A549 (cell line): Measurements from ENCODE around the gene TPD52L1. TPM values are rescaled to one million over a fixed set of nuclear protein-coding genes. Genes with fewer than 3 reads are reported as not detected.

ENCODE experiments used
- ATAC-seq, 2 experiments: fragments of 200-7000 bp in 1 of 2; fragments of >200 bp in 1 of 2; cut with Nextera tagmentation in 1 of 2; cut with Tn5 transposase in 1 of 2; 3 replicates each; pipeline versions ENCODE4 v1.8.0 to v1.9.1; 2018 to 2020; ENCODE audit warnings: mild to moderate bottlenecking in 1 of 2, moderate library complexity in 1 of 2
- CTCF ChIA-PET: fragments of 300-600 bp; sonication (Branson Sonifier 250); formaldehyde crosslinking; extraction: SDS; loops from one replicate; lab custom pipeline; 2021; ENCODE audit warnings: antibody characterized with exemption, inconsistent platforms; lab: Yijun Ruan, JAX
- POLR2A ChIA-PET: fragments of 350-600 bp; formaldehyde crosslinking; extraction: SDS; loops from one replicate; lab custom pipeline; 2021; ENCODE audit warnings: antibody characterized with exemption, inconsistent platforms; lab: Yijun Ruan, JAX
- DNase-seq, 2 experiments: peaks; one replicate each; pipeline versions ENCODE4 v3.0.0 to v3.0.0-alpha.2; 2011 to 2016; ENCODE audit warnings: low read depth in 1 of 2, low spot score in 1 of 2
- FAIRE-seq: peaks from 2 replicates; lab custom pipeline; 2011; peaks lifted over from hg19 to GRCh38; lab: Jason Lieb, UNC
- H3K27ac ChIP-seq, 2 experiments: fragments of >200 bp; sonication (Bioruptor Twin); formaldehyde crosslinking; 3 replicates each; pipeline ENCODE4 v1.5.1; 2016 to 2017
- H3K4me1 ChIP-seq: fragments of >200 bp; sonication (Bioruptor Twin); formaldehyde crosslinking; 3 replicates; pipeline ENCODE4 v1.6.1; 2016
- H3K4me2 ChIP-seq: fragments of >200 bp; sonication (Bioruptor Twin); formaldehyde crosslinking; 3 replicates; pipeline ENCODE4 v1.6.1; 2016
- H3K4me3 ChIP-seq: fragments of >200 bp; sonication (Bioruptor Twin); formaldehyde crosslinking; 3 replicates; pipeline ENCODE4 v1.5.1; 2016
- H3K9me3 ChIP-seq: fragments of >200 bp; sonication (Bioruptor Twin); formaldehyde crosslinking; 3 replicates; pipeline ENCODE4 v1.6.1; 2016
- ATOH8 ChIP-seq: fragments of 250-450 bp; sonication (Bioruptor Pico); IDR thresholded peaks from 2 replicates; pipeline ENCODE4 v1.5.0; 2020; ENCODE audit warnings: low read depth, mild to moderate bottlenecking, moderate library complexity
- BCL3 ChIP-seq: fragments of >200 bp; sonication (Bioruptor Twin); formaldehyde crosslinking; IDR thresholded peaks from 3 replicates; pipeline ENCODE4 v1.6.1; 2016
- CBX8 ChIP-seq: fragments of 200-600 bp; sonication (generic); IDR thresholded peaks from 2 replicates; pipeline ENCODE4 v1.6.1; 2016
- CEBPB ChIP-seq, 2 experiments: fragments of >200 bp in 1 of 2; sonication (Bioruptor Twin) in 1 of 2; formaldehyde crosslinking in 1 of 2; IDR thresholded peaks; 2 replicates each; pipeline ENCODE4 v1.6.1; 2012 to 2016
- CHD2 ChIP-seq: fragments of 150-350 bp; IDR thresholded peaks from 2 replicates; pipeline ENCODE4 v1.6.1; 2014; ENCODE audit warnings: low read length; ENCODE audit not compliant: partially characterized antibody
- CTCF ChIP-seq: fragments of >200 bp; sonication (Bioruptor Twin); formaldehyde crosslinking; IDR thresholded peaks from 3 replicates; pipeline ENCODE4 v1.5.1; 2016
- E2F6 ChIP-seq: IDR thresholded peaks from 2 replicates; pipeline ENCODE4 v1.6.1; 2012; ENCODE audit warnings: low read depth, borderline replicate concordance
- EHF ChIP-seq: fragments of 250-450 bp; sonication (Bioruptor Pico); IDR thresholded peaks from 2 replicates; pipeline ENCODE4 v1.5.0; 2020; ENCODE audit warnings: mild to moderate bottlenecking
- EHMT2 ChIP-seq: fragments of 200-600 bp; sonication (generic); IDR thresholded peaks from 2 replicates; pipeline ENCODE4 v1.6.1; 2016; ENCODE audit warnings: antibody characterized with exemption, low read depth, mild to moderate bottlenecking, moderate library complexity
- ELK1 ChIP-seq: fragments of 150-350 bp; IDR thresholded peaks from 2 replicates; pipeline ENCODE4 v1.6.1; 2014; ENCODE audit warnings: low read depth, mild to moderate bottlenecking, low read length
- EP300 ChIP-seq, 2 experiments: fragments of >200 bp; sonication (Bioruptor Twin); formaldehyde crosslinking; IDR thresholded peaks; 2 replicates in 1 of 2; 3 replicates in 1 of 2; pipeline ENCODE4 v1.6.1; 2016 to 2017
- FOSL2 ChIP-seq, 2 experiments: fragments of 450-650 bp in 1 of 2; fragments of >200 bp in 1 of 2; sonication (Bioruptor Twin) in 1 of 2; formaldehyde crosslinking; IDR thresholded peaks; 2 replicates each; pipeline versions ENCODE4 v1.5.0 to v1.6.1; 2016 to 2020; ENCODE audit warnings: mild to moderate bottlenecking in 1 of 2, moderate library complexity in 1 of 2
- HES2 ChIP-seq: fragments of >200 bp; sonication (Bioruptor Twin); formaldehyde crosslinking; IDR thresholded peaks from 2 replicates; pipeline ENCODE4 v1.6.1; 2016
- HMGXB4 ChIP-seq: fragments of 250-450 bp; sonication (Bioruptor Pico); IDR thresholded peaks from 2 replicates; pipeline ENCODE4 v1.5.0; 2021; ENCODE audit warnings: mild to moderate bottlenecking, moderate library complexity, borderline replicate concordance
- HOXA7 ChIP-seq: fragments of 250-450 bp; sonication (Bioruptor Pico); IDR thresholded peaks from 2 replicates; pipeline ENCODE4 v1.5.0; 2020; ENCODE audit warnings: mild to moderate bottlenecking, moderate library complexity
- HOXB5 ChIP-seq: fragments of 250-450 bp; sonication (Bioruptor Pico); IDR thresholded peaks from 2 replicates; pipeline ENCODE4 v1.5.0; 2020; ENCODE audit warnings: mild to moderate bottlenecking, moderate library complexity
- JUN ChIP-seq, 2 experiments: fragments of >200 bp; sonication (Bioruptor Twin); formaldehyde crosslinking; IDR thresholded peaks; 2 replicates in 1 of 2; 3 replicates in 1 of 2; pipeline ENCODE4 v1.6.1; 2016 to 2017
- JUNB ChIP-seq: fragments of >200 bp; sonication (Bioruptor Twin); formaldehyde crosslinking; IDR thresholded peaks from 2 replicates; pipeline ENCODE4 v1.6.1; 2016
- KDM1A ChIP-seq: fragments of 200-600 bp; sonication (generic); IDR thresholded peaks from 2 replicates; pipeline ENCODE4 v1.6.1; 2016; ENCODE audit warnings: low read depth, mild to moderate bottlenecking
- KDM5A ChIP-seq: fragments of 200-600 bp; sonication (generic); IDR thresholded peaks from 2 replicates; pipeline ENCODE4 v1.6.1; 2016; ENCODE audit warnings: antibody characterized with exemption, mild to moderate bottlenecking
- MAZ ChIP-seq: fragments of 150-350 bp; IDR thresholded peaks from 2 replicates; pipeline ENCODE4 v1.6.1; 2014; ENCODE audit warnings: antibody characterized with exemption, low read depth, low read length, borderline replicate concordance
- NFE2L2 ChIP-seq: fragments of 150-350 bp; conservative IDR thresholded peaks from 2 replicates; pipeline ENCODE4 v1.6.1; 2014; ENCODE audit warnings: low read length
- NR3C1 ChIP-seq: fragments of >200 bp; sonication (Bioruptor Twin); formaldehyde crosslinking; IDR thresholded peaks from 3 replicates; pipeline ENCODE4 v1.6.1; 2017
- PHF8 ChIP-seq: fragments of 200-600 bp; sonication (generic); IDR thresholded peaks from 2 replicates; pipeline ENCODE4 v1.6.1; 2016; ENCODE audit warnings: low read depth, mild to moderate bottlenecking, antibody characterized with exemption, moderate library complexity, borderline replicate concordance
- RNF2 ChIP-seq: fragments of 200-600 bp; sonication (generic); IDR thresholded peaks from 2 replicates; pipeline ENCODE4 v1.6.1; 2016; ENCODE audit warnings: low read depth, mild to moderate bottlenecking, antibody characterized with exemption, moderate library complexity, borderline replicate concordance
- ZC3H11A ChIP-seq: fragments of 450-650 bp; IDR thresholded peaks from 2 replicates; pipeline ENCODE4 v1.6.1; 2014; ENCODE audit warnings: antibody characterized with exemption, mild to moderate bottlenecking
- WGBS: methylation state at CpG from one replicate; pipeline ENCODE4 v1.1.6; 2017; ENCODE audit errors: missing lambda C conversion rate; 5-methylcytosine and 5-hydroxymethylcytosine counted together
- polyA plus RNA-seq, 4 experiments: library from polyadenylated mRNA; depleted of rRNA in 3 of 4; stranded (reverse); fragments of >200 nt; fragmentation: RNase III in 1 of 4; extraction: RNeasy Plus Mini Kit Qiagen cat#74134 plus additional on column Dnase treatment in 1 of 4; gene quantifications; 2 replicates in 3 of 4; 3 replicates in 1 of 4; pipeline ENCODE4 v1.2.3, GENCODE V29; 2011 to 2017

The TPD52L1 gene
- polyA plus RNA-seq, 2 of the 4 experiments (the other 2 are of a cell fraction): 90.1 to 144 TPM

- TF ChIP-seq MAZ (no peak), NFE2L2 (no peak), KDM1A (no peak), CBX8 (no peak), KDM5A (no peak), JUNB (no peak), HOXB5 (no peak), EHF (no peak), E2F6 (no peak)
These were observed 157.5 kb downstream of the TPD52L1 start (continued) for GRCh38 chr6:125310994-125311649.

- TF ChIP-seq PHF8 (no peak), EHMT2 (no peak), FOSL2 (IDR thresholded peaks at IDR 0.05) (no peak), FOSL2 (CRISPR knock-in tag; IDR thresholded peaks at IDR 0.05) (no peak), NR3C1 (no peak), ZC3H11A (no peak), HMGXB4 (CRISPR knock-in tag) (no peak)
- DNase-seq (peak in 1 of 2 experiments; percentile 21), FAIRE-seq (no peak), ATAC-seq (no peak)
- Histone ChIP-seq H3K4me2 (peak overlapping the region; percentile 36), H3K4me3 (no peak overlapping the region), H3K27ac (no peak overlapping the region), H3K4me1 (peaks cover 23% of the 10 kb centered on the region), H3K9me3 (no peaks in the 10 kb centered on the region)
- WGBS: 35% methylated on average over 2 of the region's 2 CpGs
- CTCF ChIA-PET: interaction anchor here (0.6 to 11.4 kb wide), 9 partner anchors 8 to 1954 kb away, joined by 3 to 288 read pairs (median 3); partner anchors contain the start of gene RNF146
- POLR2A ChIA-PET: interaction anchor here (0.7 kb wide), 1 partner anchor 445 kb away, joined by 7 read pairs; no protein-coding TSS in a partner anchor
These were observed 158.9 kb downstream of the TPD52L1 start for GRCh38 chr6:125312478-125312877.

- POLR2A ChIA-PET: interaction anchor here (0.7 kb wide), 1 partner anchor 444 kb away, joined by 7 read pairs; no protein-coding TSS in a partner anchor
- Histone ChIP-seq H3K27ac (0 out of 6 replicates have a peak overlapping the region, but pooled peaks of 1 of the 2 experiments have one; percentile 31), H3K4me1 (peaks cover 19% of the 10 kb centered on the region), H3K9me3 (no peaks in the 10 kb centered on the region), H3K4me2 (no peak overlapping the region), H3K4me3 (no peak overlapping the region)
- WGBS: 65% methylated on average over 4 of the region's 4 CpGs
- FAIRE-seq (no peak), DNase-seq (no peak), ATAC-seq (no peak)
- CTCF ChIA-PET: interaction anchor here (0.6 to 11.4 kb wide), 14 partner anchors 9 to 662 kb away, joined by 3 to 288 read pairs (median 4); partner anchors contain the start of gene HEY2
- no peak for TF ChIP-seq ATOH8 (CRISPR knock-in tag)
- no peak for TF ChIP-seq MAZ
- no peak for TF ChIP-seq EP300 (IDR thresholded peaks at IDR 0.05)
- TF ChIP-seq JUN (IDR thresholded peaks at IDR 0.05): no peak
- no peak for TF ChIP-seq CTCF
- TF ChIP-seq RNF2: no peak
- TF ChIP-seq CHD2: no peak
- TF ChIP-seq HES2: no peak
- TF ChIP-seq E2F6: no peak
- no peak for TF ChIP-seq CEBPB (IDR thresholded peaks at IDR 0.05)
- no peak for TF ChIP-seq ELK1
- TF ChIP-seq BCL3: no peak
- TF ChIP-seq HOXA7 (CRISPR knock-in tag): no peak
These were observed 159.4 kb downstream of the TPD52L1 start for GRCh38 chr6:125312950-125313349.
